Islet of Langerhans (tissue), 1 donor: ENCODE data around the gene PIGN.
"Not testable (repeated sequence)": the region's sequence is repeated elsewhere in the genome, so short reads cannot be mapped to it uniquely, and the experiment has no call there.

Experiments
- FAIRE-seq: peaks from one replicate; lab custom pipeline; 2011; peaks lifted over from hg19 to GRCh38; lab: Jason Lieb, UNC

PIGN gene

DNA sequence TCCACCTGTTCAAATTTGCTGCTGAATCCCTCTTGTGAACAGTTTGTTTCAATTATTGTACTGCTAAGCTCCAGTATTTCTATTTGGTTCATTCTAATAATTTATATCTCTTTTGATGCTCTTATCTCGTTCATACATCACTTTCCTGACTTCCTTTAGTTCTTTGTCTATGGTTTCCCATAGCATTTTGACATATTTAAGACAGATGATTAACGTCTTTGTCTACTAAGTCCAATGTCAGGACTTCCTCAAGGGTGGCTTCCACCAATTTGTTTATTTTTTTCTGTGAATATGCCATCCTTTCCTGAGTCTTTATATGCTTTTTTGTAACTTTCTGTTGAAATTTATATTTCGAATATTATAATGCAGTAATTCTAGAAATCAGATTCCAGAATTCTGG lies 9.6 kb downstream of the PIGN start:
- FAIRE-seq, result no peak

DNA sequence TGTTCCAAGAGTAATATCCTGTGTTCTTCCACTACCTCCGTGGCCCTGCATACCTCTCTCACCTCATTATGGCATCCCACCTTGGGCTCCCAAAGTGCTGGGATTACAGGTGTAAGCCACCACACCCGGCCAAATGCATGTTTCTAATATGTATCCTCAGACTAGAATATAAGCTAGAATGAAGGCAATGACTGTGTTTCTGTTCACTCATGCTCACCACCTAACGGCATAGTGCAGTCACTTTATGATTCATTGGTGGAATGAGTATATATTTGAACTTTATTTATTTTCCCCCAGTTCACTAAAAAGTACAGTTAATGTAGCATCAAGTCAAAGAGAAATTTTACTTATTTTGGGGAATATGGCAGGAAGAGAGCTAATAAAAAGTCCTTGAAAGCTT lies 11.3 kb downstream of the PIGN start:
- FAIRE-seq, result no peak

DNA sequence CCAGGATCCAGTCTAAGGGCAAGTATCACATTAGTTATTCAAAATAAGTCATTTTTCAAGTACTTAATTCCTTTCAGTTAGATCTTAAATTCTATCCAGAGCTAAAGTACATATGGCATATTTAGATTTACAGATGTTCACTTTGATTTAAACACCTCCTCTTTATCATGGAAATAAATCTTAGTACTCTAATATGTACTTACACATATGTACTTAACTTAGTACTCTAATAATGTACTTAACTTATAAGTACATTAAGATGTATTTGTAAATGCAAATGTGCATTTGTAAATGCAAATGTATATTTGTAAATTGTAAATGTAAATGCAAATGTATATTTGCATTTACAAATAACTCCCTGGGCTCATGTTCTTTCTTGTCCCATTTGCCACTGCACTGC lies 14.6 kb downstream of the PIGN start:
- peak; percentile 9 for FAIRE-seq

GRCh38 chr18:62170857-62171256 lies 16.0 kb downstream of the PIGN start:
- FAIRE-seq, result no peak

DNA sequence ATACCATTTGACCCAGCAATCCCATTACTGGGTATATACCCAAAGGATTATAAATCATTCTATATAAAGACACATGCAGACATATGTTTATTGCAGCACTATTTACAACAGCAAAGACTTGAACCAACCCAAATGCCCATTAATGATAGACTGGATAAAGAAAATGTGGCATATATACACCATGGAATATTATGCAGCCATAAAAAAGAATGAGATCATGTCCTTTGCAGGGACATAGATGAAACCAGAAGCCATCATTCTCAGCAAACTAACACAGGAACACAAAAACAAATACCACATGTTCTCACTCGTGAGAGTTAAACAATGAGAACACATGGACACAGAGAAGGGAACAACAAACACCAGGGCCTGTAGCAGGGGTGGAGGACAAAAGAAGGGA lies 20.3 kb downstream of the PIGN start:
- not testable (repeated sequence) for FAIRE-seq

DNA sequence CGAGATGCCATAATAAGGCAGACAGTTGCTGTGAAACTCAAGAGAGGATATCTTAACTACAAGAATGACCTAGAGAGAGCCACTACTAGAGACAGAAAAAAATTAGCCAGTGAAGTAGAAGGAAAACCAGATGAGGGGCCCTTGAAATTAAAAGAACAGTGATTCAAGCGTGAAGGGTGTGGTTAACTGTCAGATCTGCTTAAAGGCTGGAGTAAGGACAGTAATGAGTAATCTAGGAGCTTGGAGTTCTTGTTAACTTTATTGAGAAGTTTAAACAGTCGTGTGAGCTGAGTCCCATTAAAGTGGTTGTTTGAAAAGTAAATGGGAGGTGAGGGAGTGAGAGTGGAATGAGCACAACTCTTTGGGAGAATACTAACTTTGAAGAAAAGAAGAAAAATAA lies 21.3 kb downstream of the PIGN start:
- no peak for FAIRE-seq

- FAIRE-seq, result no peak
Measured at GRCh38 chr18:62164855-62165487, 21.9 kb downstream of the PIGN start.

- no peak for FAIRE-seq
Measured at GRCh38 chr18:62164310-62164709, 22.5 kb downstream of the PIGN start.

- FAIRE-seq, result no peak
Measured at GRCh38 chr18:62157843-62158242, 29.0 kb downstream of the PIGN start.

DNA sequence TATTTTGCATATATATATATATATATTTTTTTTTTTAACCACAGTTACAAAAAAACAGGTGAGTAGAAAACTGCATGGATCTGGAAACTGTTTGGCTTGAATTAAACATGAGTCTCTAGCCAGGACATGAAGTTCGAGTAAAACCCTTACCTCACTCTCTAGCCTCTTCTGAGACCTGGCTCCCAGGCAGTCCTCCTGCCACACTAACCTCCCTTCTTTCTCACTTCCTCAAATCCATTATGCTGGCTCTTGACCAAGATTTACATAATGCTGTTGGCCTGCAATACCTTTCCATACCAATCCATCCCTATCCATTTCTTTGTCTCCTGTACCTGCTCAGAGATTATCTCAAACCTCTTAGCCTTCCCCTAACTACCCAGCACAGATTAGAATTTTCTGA lies 34.0 kb downstream of the PIGN start:
- FAIRE-seq, result no peak

- FAIRE-seq, result no peak
Measured at GRCh38 chr18:62151068-62151771, 35.6 kb downstream of the PIGN start.

DNA sequence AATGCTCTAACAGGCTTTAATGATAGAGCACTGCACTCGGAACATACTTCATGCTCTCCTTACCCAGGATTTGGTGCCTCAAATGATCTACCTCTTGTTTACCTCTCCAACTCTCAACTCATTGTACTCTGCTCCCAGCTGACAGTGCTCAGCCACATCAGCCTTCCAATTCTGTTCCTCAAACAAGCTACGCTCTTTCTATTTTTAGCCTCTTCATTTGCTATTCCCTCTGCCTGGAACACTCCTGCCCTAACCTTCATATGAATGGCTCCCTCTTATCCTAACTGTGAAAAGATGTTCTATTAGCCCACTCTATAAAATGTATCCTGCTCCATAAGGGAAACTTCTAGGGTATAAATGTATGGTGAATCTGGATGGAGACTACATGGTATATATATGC lies 42.5 kb downstream of the PIGN start:
- FAIRE-seq, result no peak

DNA sequence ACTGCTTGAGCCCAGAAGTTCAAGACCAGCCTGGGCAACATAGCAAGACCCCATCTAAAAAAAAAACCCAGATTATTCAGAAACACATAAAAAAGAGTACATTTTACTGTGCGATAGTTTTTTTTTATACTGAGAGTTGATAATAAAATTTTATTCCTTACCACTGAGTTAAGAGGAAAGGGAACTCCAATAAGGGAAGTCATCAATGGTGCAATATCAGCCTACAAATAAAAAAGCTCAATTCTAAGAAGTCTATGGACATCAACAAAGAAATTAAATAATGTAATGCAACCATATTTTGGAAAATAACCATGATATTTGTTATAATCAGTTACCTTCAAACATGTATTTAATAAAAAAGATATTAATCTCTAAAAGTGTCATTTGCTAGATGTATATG lies 46.6 kb downstream of the PIGN start:
- FAIRE-seq, result no peak

DNA sequence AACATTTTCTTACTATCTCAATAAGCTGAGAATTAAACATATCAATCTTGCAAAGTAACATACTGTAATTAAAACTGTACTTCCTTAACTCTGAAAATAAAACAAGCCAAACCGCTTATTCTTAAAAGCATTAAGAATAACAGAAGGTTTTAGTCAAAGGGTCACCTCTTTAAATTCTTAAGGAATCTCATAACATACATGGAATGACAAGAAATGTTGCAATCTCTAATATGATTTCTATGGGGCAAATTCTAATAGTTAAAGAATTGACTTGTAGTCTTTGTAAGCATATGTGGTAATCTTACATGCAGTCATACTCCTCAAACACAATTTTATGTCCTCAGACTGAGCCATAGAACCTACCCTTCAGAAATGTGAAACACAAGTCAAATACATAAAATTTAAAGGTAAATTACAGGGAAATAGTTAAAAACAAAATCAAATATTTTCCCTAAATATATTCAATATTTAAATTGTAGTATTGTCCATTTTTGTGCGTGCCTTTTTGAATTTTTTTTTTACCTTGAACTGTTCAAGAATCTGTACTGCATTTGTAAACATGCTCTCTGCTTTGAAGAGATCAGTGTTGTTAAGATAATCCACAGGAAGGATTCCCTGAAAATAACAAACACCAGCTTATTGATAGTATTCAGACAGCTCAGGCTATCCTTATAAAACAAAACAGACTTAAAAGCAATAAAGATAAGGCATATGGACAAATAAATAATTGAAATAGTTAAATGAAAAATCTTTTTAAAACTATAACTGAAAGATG lies 48.2 kb downstream of the PIGN start:
- peak; percentile 51 for FAIRE-seq

GRCh38 chr18:62131301-62131909 lies 55.5 kb downstream of the PIGN start:
- FAIRE-seq, result peak; percentile 94

DNA sequence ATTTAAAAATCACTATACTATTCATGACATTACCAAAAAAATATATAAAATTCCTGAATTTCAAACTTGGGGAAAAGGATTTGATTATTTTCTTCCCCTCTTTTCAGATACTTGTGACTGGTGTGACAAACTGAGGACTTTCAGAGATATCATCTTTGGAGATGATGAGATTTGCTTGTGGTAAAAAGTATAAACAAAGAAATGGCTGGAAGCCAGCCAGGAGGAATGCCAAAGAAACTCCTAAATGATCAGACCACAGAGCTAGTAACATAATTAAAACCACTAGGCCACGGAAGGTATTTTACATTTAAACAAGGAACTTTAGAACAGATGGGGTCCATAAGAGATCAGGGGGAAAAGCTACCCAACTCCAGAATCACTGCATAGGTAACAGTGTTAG lies 58.7 kb downstream of the PIGN start:
- no peak for FAIRE-seq

DNA sequence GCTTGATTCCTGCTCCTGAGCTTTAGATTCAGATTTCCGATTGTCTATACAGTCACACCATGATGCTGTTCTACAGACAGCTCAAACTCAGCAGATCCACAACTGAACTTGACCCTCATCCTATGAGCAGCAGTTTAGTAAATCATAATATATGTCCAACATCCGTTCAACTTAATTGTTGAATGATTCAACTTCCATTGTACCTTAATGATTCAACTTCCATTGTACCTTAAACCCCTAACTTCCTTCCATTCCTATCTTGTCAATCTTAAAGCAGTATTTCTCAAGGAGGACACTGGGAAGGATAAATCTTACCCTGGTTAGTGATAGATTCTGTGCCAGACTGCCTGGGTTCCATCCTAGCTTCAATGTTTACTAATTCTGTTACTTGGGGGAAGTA lies 60.1 kb downstream of the PIGN start:
- no peak for FAIRE-seq

DNA sequence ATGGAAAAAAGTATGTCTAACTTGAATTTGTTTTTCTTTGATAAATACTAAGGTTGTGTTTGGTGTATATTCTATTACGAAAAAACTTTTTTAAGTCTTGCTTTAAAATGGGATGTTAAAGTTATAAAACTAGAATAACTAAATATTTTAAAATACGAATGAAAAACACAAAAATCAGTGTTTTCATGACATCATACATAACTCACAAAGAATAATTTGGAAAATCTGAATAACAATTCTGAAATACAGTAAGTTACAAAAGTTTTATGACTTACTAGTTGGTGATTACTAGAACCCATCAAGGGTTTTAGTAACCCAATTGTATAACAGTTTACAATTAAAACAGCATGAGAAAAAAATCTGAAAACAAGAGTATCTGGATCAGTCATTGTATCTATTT lies 61.2 kb downstream of the PIGN start:
- FAIRE-seq, result peak; percentile 27

DNA sequence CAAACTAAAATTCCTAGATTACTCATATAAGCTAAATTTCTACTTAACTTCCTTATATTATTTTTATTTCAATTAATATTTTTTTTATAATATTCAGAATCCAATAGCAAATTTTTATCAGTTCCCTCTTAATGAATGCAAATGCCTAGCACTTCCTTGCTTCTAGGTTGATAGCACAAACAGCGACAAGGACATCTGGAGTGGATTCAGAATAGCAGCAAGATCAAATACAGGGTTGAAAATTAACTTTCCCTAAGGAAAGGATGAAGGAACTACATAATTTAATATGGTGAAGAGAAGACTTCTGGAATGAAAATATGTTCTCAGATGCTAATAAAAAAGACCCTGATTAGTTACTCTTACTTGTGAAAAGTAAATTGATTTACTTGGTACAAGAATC lies 64.5 kb downstream of the PIGN start:
- peak; percentile 36 for FAIRE-seq

GRCh38 chr18:62119884-62120283 lies 67.0 kb downstream of the PIGN start:
- FAIRE-seq, result no peak

- no peak for FAIRE-seq
Measured at GRCh38 chr18:62118328-62118727, 68.5 kb downstream of the PIGN start.

DNA sequence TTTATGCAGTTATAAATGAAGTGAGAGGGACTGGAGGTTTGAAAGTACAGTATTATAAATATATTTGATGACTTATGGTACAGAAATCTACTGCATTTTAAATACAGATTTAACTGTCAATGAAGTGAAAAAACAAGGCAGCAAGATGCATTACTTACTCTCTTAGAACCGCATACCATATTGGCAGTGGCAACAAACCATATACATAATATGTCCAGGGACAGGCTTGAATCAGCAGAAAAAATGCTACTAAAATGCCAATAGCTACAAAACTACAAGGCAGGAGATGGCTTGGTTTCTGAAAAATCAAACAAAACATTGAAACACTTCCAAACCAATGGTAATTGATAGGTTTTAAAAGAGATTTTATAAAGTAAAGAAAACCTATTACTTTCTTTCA lies 77.2 kb downstream of the PIGN start:
- no peak for FAIRE-seq

DNA sequence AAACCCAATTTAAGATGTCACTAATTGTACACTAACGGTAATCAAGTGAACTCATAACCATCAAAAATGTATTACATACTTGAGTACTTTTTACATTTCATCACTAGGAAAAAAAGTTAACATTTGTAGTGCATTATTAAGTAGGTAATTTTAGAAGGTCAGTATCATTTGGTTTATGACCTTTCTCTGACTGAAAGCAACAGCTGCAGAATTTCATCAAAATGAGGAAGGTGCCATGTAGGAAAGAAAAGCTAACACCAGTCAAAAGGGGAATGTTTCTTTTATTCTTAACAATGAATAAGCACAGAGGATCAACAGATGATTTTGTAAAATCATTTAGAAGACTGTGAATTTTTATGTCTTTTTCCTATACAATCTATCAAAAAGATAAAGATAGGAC lies 79.0 kb downstream of the PIGN start:
- FAIRE-seq, result peak; percentile 73
